DND-41 (cell line): Measurements from ENCODE around the gene MET.
"Not testable (repeated sequence)": the region's sequence is repeated elsewhere in the genome, so short reads cannot be mapped to it uniquely, and the experiment has no call there.

Experiments used
- ATAC-seq: fragments of 200-7000 bp; cut with Tn5 transposase; 3 replicates; pipeline ENCODE4 v1.9.1; 2021; ENCODE audit warnings: low read depth; ENCODE audit not compliant: insufficient read depth
- DNase-seq: peaks from one replicate; pipeline ENCODE4 v3.0.0-alpha.2; 2020
- H2AFZ ChIP-seq: 2 replicates; pipeline ENCODE4 v1.6.0; 2012; ENCODE audit warnings: low read depth, low read length
- H3K27ac ChIP-seq: 2 replicates; pipeline ENCODE4 v1.5.1; 2012; ENCODE audit warnings: low read length, inconsistent platforms
- H3K27me3 ChIP-seq: fragments of 200-600 bp; sonication (generic); 2 replicates; pipeline ENCODE4 v1.6.0; 2012; ENCODE audit warnings: low read length, mild to moderate bottlenecking, inconsistent platforms; ENCODE audit not compliant: insufficient read depth, poor library complexity
- H3K36me3 ChIP-seq: 2 replicates; pipeline ENCODE4 v1.5.1; 2012; ENCODE audit warnings: low read length, inconsistent platforms; ENCODE audit not compliant: insufficient read depth
- H3K4me1 ChIP-seq: 2 replicates; pipeline ENCODE4 v1.5.1; 2012; ENCODE audit warnings: mild to moderate bottlenecking, low read length; ENCODE audit not compliant: insufficient read depth
- H3K4me2 ChIP-seq: 2 replicates; pipeline ENCODE4 v1.6.0; 2012; ENCODE audit warnings: mild to moderate bottlenecking, moderate library complexity, low read length, inconsistent platforms; ENCODE audit not compliant: insufficient read depth
- H3K4me3 ChIP-seq, 2 experiments: fragments of 200-600 bp in 1 of 2; shearing (Covaris generic) in 1 of 2; 2 replicates each; pipeline ENCODE4 v1.5.1; 2012 to 2016; ENCODE audit warnings: inconsistent platforms in 2 of 2, low read length in 2 of 2, mild to moderate bottlenecking in 2 of 2, low read depth in 1 of 2, moderate library complexity in 1 of 2
- H3K79me2 ChIP-seq: 2 replicates; pipeline ENCODE4 v1.6.0; 2012; ENCODE audit warnings: low read length, inconsistent platforms; ENCODE audit not compliant: insufficient read depth
- H3K9ac ChIP-seq: 2 replicates; pipeline ENCODE4 v1.6.0; 2012; ENCODE audit warnings: low read depth, mild to moderate bottlenecking, inconsistent platforms, low read length, moderate library complexity
- H3K9me3 ChIP-seq: 2 replicates; pipeline ENCODE4 v1.5.1; 2012; ENCODE audit warnings: low read length, moderate library complexity, mild to moderate bottlenecking, inconsistent platforms; ENCODE audit not compliant: insufficient read depth, severe bottlenecking
- H4K20me1 ChIP-seq: 2 replicates; pipeline ENCODE4 v1.6.0; 2012; ENCODE audit warnings: low read length; ENCODE audit not compliant: insufficient read depth
- CTCF ChIP-seq: IDR thresholded peaks from 2 replicates; pipeline ENCODE4 v1.5.1; 2012; ENCODE audit warnings: borderline replicate concordance, low read length, moderate library complexity, mild to moderate bottlenecking; ENCODE audit not compliant: poor library complexity, severe bottlenecking; ENCODE audit errors: extremely low read depth
- EZH2 ChIP-seq: IDR thresholded peaks from 3 replicates; pipeline ENCODE4 v1.6.1; 2012; ENCODE audit warnings: borderline replicate concordance, low read depth, mild to moderate bottlenecking, moderate library complexity, low read length, inconsistent platforms; ENCODE audit not compliant: severe bottlenecking

MET gene

GRCh38 chr7:116713500-116713899, 41.5 kb downstream of the MET start:
- Histone ChIP-seq H4K20me1 (no peaks in the 10 kb centered on the region), H3K4me3 (no peak overlapping the region), H3K27me3 (peaks cover 2% of the 10 kb centered on the region), H3K4me1 (no peaks in the 10 kb centered on the region), H3K9me3 (no peaks in the 10 kb centered on the region), H3K36me3 (no peaks in the 10 kb centered on the region), H2AFZ (no peak overlapping the region), H3K9ac (no peak overlapping the region), H3K27ac (no peak overlapping the region), H3K4me2 (no peak overlapping the region), H3K79me2 (no peaks in the 10 kb centered on the region)
- no peak for DNase-seq
- no peak for TF ChIP-seq CTCF
- no peak for ATAC-seq

GRCh38 chr7:116713918-116714317, 41.9 kb downstream of the MET start:
- H3K79me2 ChIP-seq: no peaks in the 10 kb centered on the region

GRCh38 chr7:116715077-116715476, 43.1 kb downstream of the MET start:
- Histone ChIP-seq H3K4me2 (no peak overlapping the region), H2AFZ (no peak overlapping the region), H3K27ac (no peak overlapping the region), H4K20me1 (no peaks in the 10 kb centered on the region), H3K9ac (no peak overlapping the region), H3K27me3 (no peaks in the 10 kb centered on the region), H3K9me3 (no peaks in the 10 kb centered on the region), H3K4me3 (no peak overlapping the region), H3K79me2 (no peaks in the 10 kb centered on the region), H3K36me3 (no peaks in the 10 kb centered on the region), H3K4me1 (no peaks in the 10 kb centered on the region)
- DNase-seq (no peak), ATAC-seq (no peak)
- no peak for TF ChIP-seq CTCF
- no peak for TF ChIP-seq EZH2

More at GRCh38 chr7:116713918-116714317, 41.9 kb downstream of the MET start:
- no peaks in the 10 kb centered on the region for H3K36me3 ChIP-seq
- H3K9ac ChIP-seq: no peak overlapping the region
- no peak for DNase-seq
- no peak for ATAC-seq
- H2AFZ ChIP-seq: no peak overlapping the region
- no peaks in the 10 kb centered on the region for H3K9me3 ChIP-seq
- no peaks in the 10 kb centered on the region for H4K20me1 ChIP-seq
- no peak overlapping the region for H3K4me2 ChIP-seq
- H3K27me3 ChIP-seq: no peaks in the 10 kb centered on the region
- no peak overlapping the region for H3K4me3 ChIP-seq
- H3K27ac ChIP-seq: no peak overlapping the region
- no peaks in the 10 kb centered on the region for H3K4me1 ChIP-seq
- TF ChIP-seq CTCF: no peak
- no peak for TF ChIP-seq EZH2

GRCh38 chr7:116717137-116717536, 45.1 kb downstream of the MET start:
- no peaks in the 10 kb centered on the region for H3K9me3 ChIP-seq
- no peaks in the 10 kb centered on the region for H3K79me2 ChIP-seq
- H3K9ac ChIP-seq: no peak overlapping the region
- H3K27me3 ChIP-seq: no peaks in the 10 kb centered on the region
- no peak overlapping the region for H3K4me2 ChIP-seq
- no peaks in the 10 kb centered on the region for H3K36me3 ChIP-seq
- TF ChIP-seq EZH2 (no peak), CTCF (no peak)
- H3K27ac ChIP-seq: no peak overlapping the region
- H3K4me1 ChIP-seq: no peaks in the 10 kb centered on the region
- no peak overlapping the region for H3K4me3 ChIP-seq
- no peak overlapping the region for H2AFZ ChIP-seq
- ATAC-seq: no peak
- no peaks in the 10 kb centered on the region for H4K20me1 ChIP-seq
- DNase-seq: no peak

GRCh38 chr7:116723959-116724529, 52.0 kb downstream of the MET start:
- not testable (repeated sequence) for H3K9ac ChIP-seq, H3K4me1 ChIP-seq, H3K79me2 ChIP-seq, H3K4me2 ChIP-seq, H3K27me3 ChIP-seq, H2AFZ ChIP-seq, H3K4me3 ChIP-seq, H3K27ac ChIP-seq, H3K36me3 ChIP-seq, H4K20me1 ChIP-seq, DNase-seq, ATAC-seq, H3K9me3 ChIP-seq
